ENCODE data around the gene PCDHA8. TPM values are rescaled to one million over a fixed set of nuclear protein-coding genes. Genes with fewer than 3 reads are reported as not detected.

Gene PCDHA8
- total RNA-seq, 2 donors from 2014 or later: 0.17 to 0.36 TPM

GRCh38 chr5:140877262-140877581 is 36.2 kb downstream of the PCDHA8 start:
- intact Hi-C loops (cut with DNase I): no loop called here
- Histone ChIP-seq H3K27me3 (replicated peaks; ENCODE audit: insufficient read depth) (no peaks in the 10 kb centered on the region), H3K27ac (no peak overlapping the region), H3K9me3 (no peaks in the 10 kb centered on the region), H3K4me1 (replicated peaks) (no peaks in the 10 kb centered on the region), H3K36me3 (no peaks in the 10 kb centered on the region), H3K4me3 (no peak overlapping the region)
- DNase-seq (ENCODE audit: low spot score): no peak
- 35% methylated on average over 12 of the region's 37 CpGs for WGBS
- no peak for TF ChIP-seq POLR2AphosphoS5 (IDR thresholded peaks at IDR 0.05)

- H3K4me3 ChIP-seq: no peak within 1 kb of the TSS
- intact Hi-C loops (cut with DNase I): no loop called here
Measured at GRCh38 chr5:140881889-140882590, 41.1 kb downstream of the PCDHA8 start, which contains the start of gene PCDHA13. Gene PCDHA13 (plus strand): TSS chr5:140882124. CDS start chr5:140882269, 145 bp downstream.

GRCh38 chr5:140882591-140882899 is 41.6 kb downstream of the PCDHA8 start:
- 19% methylated on average over 12 of the region's 12 CpGs for WGBS
- intact Hi-C loops (cut with DNase I): no loop called here
- Histone ChIP-seq H3K9me3 (no peaks in the 10 kb centered on the region), H3K27ac (no peak overlapping the region), H3K4me1 (replicated peaks) (no peaks in the 10 kb centered on the region), H3K36me3 (no peaks in the 10 kb centered on the region), H3K4me3 (no peak overlapping the region), H3K27me3 (replicated peaks; ENCODE audit: insufficient read depth) (no peaks in the 10 kb centered on the region)
- TF ChIP-seq CTCF (IDR thresholded peaks at IDR 0.05) (no peak), POLR2AphosphoS5 (IDR thresholded peaks at IDR 0.05) (no peak)
- no peak for DNase-seq (ENCODE audit: low spot score)

More at GRCh38 chr5:140881889-140882590, 41.1 kb downstream of the PCDHA8 start, which contains the start of gene PCDHA13:
- DNase-seq (ENCODE audit: low spot score): no peak
- TF ChIP-seq POLR2A (IDR thresholded peaks at IDR 0.05) (no peak), POLR2AphosphoS5 (IDR thresholded peaks at IDR 0.05) (no peak), CTCF (IDR thresholded peaks at IDR 0.05) (peak in 1 of 4 experiments; percentile 22)
- Histone ChIP-seq H3K27me3 (replicated peaks; ENCODE audit: insufficient read depth) (no peaks in the 10 kb centered on the region), H3K4me1 (replicated peaks) (no peaks in the 10 kb centered on the region), H3K9me3 (no peaks in the 10 kb centered on the region), H3K27ac (no peak within 1 kb of the TSS), H3K36me3 (no peaks in the 10 kb centered on the region)
- 14% methylated on average over 35 of the region's 35 CpGs for WGBS

GRCh38 chr5:140883373-140883772 is 42.4 kb downstream of the PCDHA8 start:
- WGBS: 37% methylated on average over 41 of the region's 41 CpGs
- no peaks in the 10 kb centered on the region for H3K27me3 ChIP-seq (replicated peaks; ENCODE audit: insufficient read depth)

GRCh38 chr5:140883927-140884697 is 43.1 kb downstream of the PCDHA8 start:
- H3K27ac ChIP-seq: no peak overlapping the region
- H3K36me3 ChIP-seq: no peaks in the 10 kb centered on the region
- TF ChIP-seq CTCF (IDR thresholded peaks at IDR 0.05): no peak
- no peak for TF ChIP-seq POLR2A (IDR thresholded peaks at IDR 0.05)
- no peak for TF ChIP-seq POLR2AphosphoS5 (IDR thresholded peaks at IDR 0.05)
- no peak for DNase-seq (ENCODE audit: low spot score)
- H3K27me3 ChIP-seq (replicated peaks; ENCODE audit: insufficient read depth): no peaks in the 10 kb centered on the region
- intact Hi-C loops (cut with DNase I): no loop called here
- H3K4me1 ChIP-seq (replicated peaks): no peaks in the 10 kb centered on the region
- H3K9me3 ChIP-seq: no peaks in the 10 kb centered on the region
- 38% methylated on average over 42 of the region's 79 CpGs for WGBS
- no peak overlapping the region for H3K4me3 ChIP-seq

More at GRCh38 chr5:140883373-140883772, 42.4 kb downstream of the PCDHA8 start:
- no peak overlapping the region for H3K4me3 ChIP-seq
- TF ChIP-seq CTCF (IDR thresholded peaks at IDR 0.05) (no peak), POLR2AphosphoS5 (IDR thresholded peaks at IDR 0.05) (no peak), POLR2A (IDR thresholded peaks at IDR 0.05) (no peak)
- H3K27ac ChIP-seq: no peak overlapping the region
- no peaks in the 10 kb centered on the region for H3K4me1 ChIP-seq (replicated peaks)
- H3K9me3 ChIP-seq: no peaks in the 10 kb centered on the region
- DNase-seq (ENCODE audit: low spot score): no peak
- H3K36me3 ChIP-seq: no peaks in the 10 kb centered on the region
- intact Hi-C loops (cut with DNase I): no loop called here

Other genes with a start within 250 kb of the PCDHA8 start
- 10 to 100 TPM; 22.9 to 56.5 TPM for gene CD14, start 208.0 kb upstream of the PCDHA8 start, total RNA-seq
- gene TMCO6, start 201.7 kb upstream of the PCDHA8 start, total RNA-seq: 100 to 1,000 TPM in 1 of 2 donors, 10 to 100 TPM in 1; 45.6 to 124 TPM
- gene NDUFA2, start 193.6 kb upstream of the PCDHA8 start, total RNA-seq: 100 to 1,000 TPM in 1 of 2 donors, 10 to 100 TPM in 1; 91.2 to 117 TPM
- gene IK, start 193.4 kb upstream of the PCDHA8 start, total RNA-seq: 100 to 1,000 TPM; 127 to 145 TPM
- gene WDR55, start 176.3 kb upstream of the PCDHA8 start, total RNA-seq: 10 to 100 TPM; 23.2 to 26.2 TPM
- gene DND1, start 167.6 kb upstream of the PCDHA8 start, total RNA-seq: 10 to 100 TPM in 1 of 2 donors, under 1 TPM in 1; 0.36 to 26.2 TPM
- gene HARS1, start 149.8 kb upstream of the PCDHA8 start, total RNA-seq: 10 to 100 TPM; 37.3 to 54.3 TPM
- gene HARS2, start 149.7 kb upstream of the PCDHA8 start, total RNA-seq: 10 to 100 TPM; 23.9 to 28.1 TPM
- gene ZMAT2, start 140.7 kb upstream of the PCDHA8 start, total RNA-seq: 10 to 100 TPM; 26.0 to 36.8 TPM
- under 1 TPM in 1 of 2 donors, not detected in 1; 0.85 TPM for gene PCDHA1, start 55.0 kb upstream of the PCDHA8 start, total RNA-seq
- under 1 TPM in 1 of 2 donors, not detected in 1; 0.80 TPM for gene PCDHA2, start 46.3 kb upstream of the PCDHA8 start, total RNA-seq
- 1 to 10 TPM in 1 of 2 donors, under 1 TPM in 1; 0.09 to 1.0 TPM for gene PCDHA3, start 40.1 kb upstream of the PCDHA8 start, total RNA-seq
- gene PCDHA4, start 34.1 kb upstream of the PCDHA8 start, total RNA-seq: 1 to 10 TPM; 2.3 to 2.4 TPM
- gene PCDHA5, start 19.6 kb upstream of the PCDHA8 start, total RNA-seq: under 1 TPM in 1 of 2 donors, not detected in 1; 0.14 TPM
- 1 to 10 TPM; 1.9 to 2.2 TPM for gene PCDHA6, start 13.2 kb upstream of the PCDHA8 start, total RNA-seq
- gene PCDHA7, start 6.9 kb upstream of the PCDHA8 start, total RNA-seq: under 1 TPM; 0.23 to 0.46 TPM
- gene PCDHA9, start 7.2 kb downstream of the PCDHA8 start, total RNA-seq: under 1 TPM; 0.14 to 0.51 TPM
- gene PCDHA10, start 14.7 kb downstream of the PCDHA8 start, total RNA-seq: 1 to 10 TPM; 1.0 to 2.2 TPM
- gene PCDHA11, start 27.8 kb downstream of the PCDHA8 start, total RNA-seq: 1 to 10 TPM in 1 of 2 donors, under 1 TPM in 1; 0.85 to 1.5 TPM
- under 1 TPM; 0.40 to 0.50 TPM for gene PCDHA12, start 34.1 kb downstream of the PCDHA8 start, total RNA-seq
- 1 to 10 TPM; 1.3 to 1.5 TPM for gene PCDHA13, start 40.9 kb downstream of the PCDHA8 start, total RNA-seq
- 1 to 10 TPM; 1.1 to 3.9 TPM for gene PCDHAC1, start 85.1 kb downstream of the PCDHA8 start, total RNA-seq
- gene PCDHAC2, start 125.3 kb downstream of the PCDHA8 start, total RNA-seq: 10 to 100 TPM in 1 of 2 donors, 1 to 10 TPM in 1; 6.8 to 11.6 TPM
- gene PCDHB1, start 210.2 kb downstream of the PCDHA8 start, total RNA-seq: not detected